ENCODE results near the gene MYH6.

- TF ChIP-seq, protein P1, sequence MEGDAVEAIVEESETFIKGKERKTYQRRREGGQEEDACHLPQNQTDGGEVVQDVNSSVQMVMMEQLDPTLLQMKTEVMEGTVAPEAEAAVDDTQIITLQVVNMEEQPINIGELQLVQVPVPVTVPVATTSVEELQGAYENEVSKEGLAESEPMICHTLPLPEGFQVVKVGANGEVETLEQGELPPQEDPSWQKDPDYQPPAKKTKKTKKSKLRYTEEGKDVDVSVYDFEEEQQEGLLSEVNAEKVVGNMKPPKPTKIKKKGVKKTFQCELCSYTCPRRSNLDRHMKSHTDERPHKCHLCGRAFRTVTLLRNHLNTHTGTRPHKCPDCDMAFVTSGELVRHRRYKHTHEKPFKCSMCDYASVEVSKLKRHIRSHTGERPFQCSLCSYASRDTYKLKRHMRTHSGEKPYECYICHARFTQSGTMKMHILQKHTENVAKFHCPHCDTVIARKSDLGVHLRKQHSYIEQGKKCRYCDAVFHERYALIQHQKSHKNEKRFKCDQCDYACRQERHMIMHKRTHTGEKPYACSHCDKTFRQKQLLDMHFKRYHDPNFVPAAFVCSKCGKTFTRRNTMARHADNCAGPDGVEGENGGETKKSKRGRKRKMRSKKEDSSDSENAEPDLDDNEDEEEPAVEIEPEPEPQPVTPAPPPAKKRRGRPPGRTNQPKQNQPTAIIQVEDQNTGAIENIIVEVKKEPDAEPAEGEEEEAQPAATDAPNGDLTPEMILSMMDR (IDR thresholded peaks at IDR 0.05): no peak
- TF ChIP-seq POLR2A (IDR thresholded peaks at IDR 0.05): no peak
Observed at GRCh38 chr14:23356662-23357061, 51.4 kb downstream of the MYH6 start.
